Measurements from ENCODE around the gene SORCS2. TPM values are rescaled to one million over a fixed set of nuclear protein-coding genes. Genes with fewer than 3 reads are reported as not detected.

Gene SORCS2
- total RNA-seq, 1 experiment from 2014 or later = not detected

- intact Hi-C loops (cut with micrococcal nuclease) = no loop called here
- H3K9me3 Mint-ChIP-seq (ENCODE audit: unreplicated experiment) = peaks cover 8% of the 10 kb centered on the region
- ChIA-PET POLR2A (no interaction called here), CTCF (interaction anchor here (1.0 to 1.6 kb wide), 5 partner anchors 9 to 408 kb away, joined by 3 to 11 read pairs (median 3); no protein-coding TSS in a partner anchor)
- no peak overlapping the region for H3K27ac Mint-ChIP-seq (ENCODE audit: low read depth, unreplicated experiment)
- BruUV-seq (replicated peaks) = no TSS peak
- H3K27me3 Mint-ChIP-seq (ENCODE audit: insufficient read depth, unreplicated experiment) = no peaks in the 10 kb centered on the region
- no peak for TF ChIP-seq CTCF (IDR thresholded peaks at IDR 0.05; ENCODE audit: unreplicated experiment)
- H3K4me3 Mint-ChIP-seq (ENCODE audit: unreplicated experiment) = no peak overlapping the region
- no peaks in the 10 kb centered on the region for H3K36me3 Mint-ChIP-seq (ENCODE audit: insufficient read depth, unreplicated experiment)
- no peak for DNase-seq (ENCODE audit: unreplicated experiment)
- peaks cover 6% of the 10 kb centered on the region for H3K4me1 Mint-ChIP-seq (ENCODE audit: insufficient read depth, unreplicated experiment)
Measured at GRCh38 chr4:7336732-7337131, 144.4 kb downstream of the SORCS2 start.

GRCh38 chr4:7337196-7338058 lies 145.1 kb downstream of the SORCS2 start:
- Mint-ChIP-seq H3K4me1 (ENCODE audit: insufficient read depth, unreplicated experiment) (peaks cover 6% of the 10 kb centered on the region), H3K4me3 (ENCODE audit: unreplicated experiment) (no peak overlapping the region), H3K27ac (ENCODE audit: low read depth, unreplicated experiment) (no peak overlapping the region), H3K27me3 (ENCODE audit: insufficient read depth, unreplicated experiment) (no peaks in the 10 kb centered on the region), H3K36me3 (ENCODE audit: insufficient read depth, unreplicated experiment) (no peaks in the 10 kb centered on the region), H3K9me3 (ENCODE audit: unreplicated experiment) (peaks cover 8% of the 10 kb centered on the region)
- no TSS peak for BruUV-seq (replicated peaks)
- POLR2A ChIA-PET = no interaction called here
- CTCF ChIA-PET = interaction anchor here (1.3 to 1.4 kb wide), 2 partner anchors 19 to 40 kb away, joined by 3 read pairs; no protein-coding TSS in a partner anchor
- TF ChIP-seq CTCF (IDR thresholded peaks at IDR 0.05; ENCODE audit: unreplicated experiment) = no peak
- intact Hi-C loops (cut with micrococcal nuclease) = no loop called here
- no peak for DNase-seq (ENCODE audit: unreplicated experiment)

- intact Hi-C loops (cut with micrococcal nuclease) = no loop called here
- H3K27ac Mint-ChIP-seq (ENCODE audit: low read depth, unreplicated experiment) = no peak overlapping the region
Measured at GRCh38 chr4:7338059-7338452, 145.7 kb downstream of the SORCS2 start.

More at GRCh38 chr4:7338059-7338452, 145.7 kb downstream of the SORCS2 start:
- H3K27me3 Mint-ChIP-seq (ENCODE audit: insufficient read depth, unreplicated experiment) = no peaks in the 10 kb centered on the region
- H3K4me3 Mint-ChIP-seq (ENCODE audit: unreplicated experiment) = no peak overlapping the region
- H3K4me1 Mint-ChIP-seq (ENCODE audit: insufficient read depth, unreplicated experiment) = peaks cover 6% of the 10 kb centered on the region
- DNase-seq (ENCODE audit: unreplicated experiment) = no peak
- POLR2A ChIA-PET = no interaction called here
- CTCF ChIA-PET = no interaction called here
- no peak for TF ChIP-seq CTCF (IDR thresholded peaks at IDR 0.05; ENCODE audit: unreplicated experiment)
- no peaks in the 10 kb centered on the region for H3K36me3 Mint-ChIP-seq (ENCODE audit: insufficient read depth, unreplicated experiment)
- no TSS peak for BruUV-seq (replicated peaks)
- H3K9me3 Mint-ChIP-seq (ENCODE audit: unreplicated experiment) = peaks cover 8% of the 10 kb centered on the region

Measured in MCF 10A (cell line).